Body of pancreas (tissue), 4 donors: ENCODE results near the gene ADGRL3. TPM values are rescaled to one million over a fixed set of nuclear protein-coding genes. Genes with fewer than 3 reads are reported as not detected.

Source experiments
- ATAC-seq: fragments of 150-250 bp; one replicate; pipeline ENCODE4 v1.9.1; 2016
- DNase-seq, 4 donors: peaks; one replicate each; pipeline ENCODE4 v3.0.0-alpha.2; 2019
- H3K27ac ChIP-seq, 4 donors: fragments of 200-600 bp; sonication (generic); 1 replicate in 3 of 4; 2 replicates in 1 of 4; pipeline versions ENCODE4 v1.5.1 to v1.6.1; 2016 to 2019; ENCODE audit warnings: mild to moderate bottlenecking in 1 of 4, mixed read lengths in 1 of 4, moderate library complexity in 1 of 4
- H3K27me3 ChIP-seq, 2 donors: fragments of 200-600 bp; sonication (generic); one replicate each; pipeline ENCODE4 v1.6.0; 2016; ENCODE audit warnings: mild to moderate bottlenecking in 1 of 2
- H3K36me3 ChIP-seq, 2 donors: fragments of 200-600 bp; sonication (generic); replicated peaks in 1 of 2; 2 replicates each; pipeline ENCODE4 v1.5.1; 2016; ENCODE audit warnings: low read depth in 2 of 2; ENCODE audit not compliant: insufficient read depth in 1 of 2
- H3K4me1 ChIP-seq: fragments of 200-600 bp; sonication (generic); one replicate; pipeline ENCODE4 v1.6.0; 2016
- H3K4me3 ChIP-seq, 2 donors: fragments of 200-600 bp; sonication (generic); 1 replicate in 1 of 2; 2 replicates in 1 of 2; pipeline ENCODE4 v1.5.1; 2016 to 2019
- H3K9me3 ChIP-seq, 3 donors: fragments of 200-600 bp; sonication (generic); 1 replicate in 2 of 3; 2 replicates in 1 of 3; pipeline ENCODE4 v1.5.1; 2016
- POLR2A ChIP-seq, 3 donors: fragments of 450-650 bp; IDR thresholded peaks; one replicate each; pipeline ENCODE4 v1.6.1; 2016; ENCODE audit warnings: antibody characterized with exemption in 3 of 3, mild to moderate bottlenecking in 2 of 3
- WGBS, 2 donors: methylation state at CpG; one replicate each; pipeline ENCODE4 v1.1.5; 2017; 5-methylcytosine and 5-hydroxymethylcytosine counted together
- intact Hi-C: fragments of 100-400 bp; cut with DNase I; formaldehyde crosslinking; loops from one replicate; pipeline ENCODE4 v1.15.1; 2023
- total RNA-seq, 2 donors: library from RNA; depleted of rRNA; stranded (reverse); fragments of >200 nt; gene quantifications; one replicate each; pipeline ENCODE4 v1.1.0, GENCODE V29; 2016
- TF ChIP-seq, protein P1 (sequence below), 7 experiments: fragments of 450-650 bp in 4 of 7; fragments of 200-600 bp in 3 of 7; sonication (generic) in 3 of 7; IDR thresholded peaks; one replicate each; pipeline ENCODE4 v1.5.1; 2016 to 2019; ENCODE audit warnings: antibody characterized with exemption in 7 of 7

The ADGRL3 gene
- total RNA-seq, 2 donors from 2014 or later, result 0.33 to 1.0 TPM

DNA sequence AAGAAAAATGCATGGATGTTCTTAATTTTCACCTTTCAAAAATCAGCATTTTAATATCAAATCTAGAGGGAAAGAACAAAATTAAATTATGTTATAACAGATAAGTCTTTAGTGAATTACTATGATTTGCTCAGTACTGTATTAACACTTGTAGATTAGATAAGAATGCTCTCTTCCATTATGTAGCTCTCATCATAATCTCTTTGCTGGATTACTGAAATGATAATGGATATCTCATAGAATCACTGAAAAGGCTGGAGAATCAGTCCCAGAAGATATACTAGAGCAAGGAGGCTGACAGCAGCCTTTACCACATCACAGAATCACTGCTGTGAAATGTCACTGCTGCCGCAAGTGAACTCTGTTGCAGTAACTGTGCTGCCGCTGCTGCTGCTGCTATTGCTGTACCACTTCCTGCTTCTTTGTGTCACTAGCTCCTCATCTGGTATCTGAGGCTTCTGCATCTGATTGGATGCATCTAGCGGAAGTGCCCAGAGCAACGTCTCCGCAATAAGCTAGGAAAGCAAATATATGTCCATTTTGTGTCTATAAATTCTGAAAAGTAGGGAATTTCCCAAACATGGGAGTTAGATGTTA is 738.2 kb downstream of the ADGRL3 start:
- TF ChIP-seq POLR2A (IDR thresholded peaks at IDR 0.05), result no peak
- TF ChIP-seq, protein P1, sequence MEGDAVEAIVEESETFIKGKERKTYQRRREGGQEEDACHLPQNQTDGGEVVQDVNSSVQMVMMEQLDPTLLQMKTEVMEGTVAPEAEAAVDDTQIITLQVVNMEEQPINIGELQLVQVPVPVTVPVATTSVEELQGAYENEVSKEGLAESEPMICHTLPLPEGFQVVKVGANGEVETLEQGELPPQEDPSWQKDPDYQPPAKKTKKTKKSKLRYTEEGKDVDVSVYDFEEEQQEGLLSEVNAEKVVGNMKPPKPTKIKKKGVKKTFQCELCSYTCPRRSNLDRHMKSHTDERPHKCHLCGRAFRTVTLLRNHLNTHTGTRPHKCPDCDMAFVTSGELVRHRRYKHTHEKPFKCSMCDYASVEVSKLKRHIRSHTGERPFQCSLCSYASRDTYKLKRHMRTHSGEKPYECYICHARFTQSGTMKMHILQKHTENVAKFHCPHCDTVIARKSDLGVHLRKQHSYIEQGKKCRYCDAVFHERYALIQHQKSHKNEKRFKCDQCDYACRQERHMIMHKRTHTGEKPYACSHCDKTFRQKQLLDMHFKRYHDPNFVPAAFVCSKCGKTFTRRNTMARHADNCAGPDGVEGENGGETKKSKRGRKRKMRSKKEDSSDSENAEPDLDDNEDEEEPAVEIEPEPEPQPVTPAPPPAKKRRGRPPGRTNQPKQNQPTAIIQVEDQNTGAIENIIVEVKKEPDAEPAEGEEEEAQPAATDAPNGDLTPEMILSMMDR (IDR thresholded peaks at IDR 0.05), result no peak
- Histone ChIP-seq H3K4me3 (no peak overlapping the region), H3K9me3 (no peaks in the 10 kb centered on the region), H3K36me3 (no peaks in the 10 kb centered on the region), H3K4me1 (no peaks in the 10 kb centered on the region), H3K27me3 (no peaks in the 10 kb centered on the region), H3K27ac (no peak overlapping the region)
- ATAC-seq, result no peak
- DNase-seq, result no peak
- WGBS, 2 donors, result 87 to 91% methylated on average over 5 of the region's 5 CpGs
- intact Hi-C loops, result no loop called here

DNA sequence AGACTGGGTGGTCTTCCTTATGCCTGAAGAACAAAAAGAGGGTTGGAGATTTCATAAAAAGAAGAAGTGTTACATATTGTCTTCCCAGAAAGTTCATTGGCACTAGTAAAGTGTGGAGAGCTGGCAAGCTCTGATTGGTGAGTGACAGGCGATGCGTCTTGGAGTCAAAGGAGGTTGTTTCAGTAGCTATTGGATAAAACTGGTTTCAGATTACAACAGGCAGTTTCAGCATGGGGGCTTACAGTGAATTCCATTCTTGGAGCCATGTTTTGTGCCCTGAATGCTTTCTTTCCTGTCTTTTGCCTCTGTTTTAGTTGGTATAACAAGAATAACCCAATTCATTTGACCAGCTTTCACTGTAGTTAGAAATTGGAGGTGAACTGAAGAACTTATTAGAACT is 750.5 kb downstream of the ADGRL3 start:
- intact Hi-C loops, result no loop called here
- Histone ChIP-seq H3K36me3 (no peaks in the 10 kb centered on the region), H3K27me3 (no peaks in the 10 kb centered on the region), H3K4me3 (no peak overlapping the region), H3K9me3 (no peaks in the 10 kb centered on the region), H3K27ac (no peak overlapping the region), H3K4me1 (no peaks in the 10 kb centered on the region)
- no peak for ATAC-seq
- WGBS, 2 donors, result 65 to 70% methylated on average over 2 of the region's 2 CpGs
- TF ChIP-seq, protein P1 (IDR thresholded peaks at IDR 0.05), result no peak
- TF ChIP-seq POLR2A (IDR thresholded peaks at IDR 0.05), result no peak
- DNase-seq, result no peak

DNA sequence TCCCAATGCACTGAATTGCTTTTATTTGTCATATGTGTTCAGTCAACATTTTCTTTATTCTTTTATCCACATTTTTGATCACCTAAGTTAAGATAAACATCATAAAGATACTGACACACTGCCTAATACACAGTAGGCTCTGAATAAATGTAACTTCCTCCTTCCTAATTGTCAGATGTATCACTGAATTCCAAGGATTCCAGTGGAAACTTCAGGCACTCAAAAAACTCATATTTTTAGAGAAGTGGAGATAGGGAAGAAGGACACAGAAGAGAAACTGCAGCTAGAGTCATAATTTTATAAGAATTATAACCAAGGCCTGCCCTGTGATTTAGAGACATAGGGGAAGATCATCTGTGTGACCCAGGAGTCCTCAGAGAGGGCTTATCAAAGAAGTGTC is 753.3 kb downstream of the ADGRL3 start:
- no peaks in the 10 kb centered on the region for H3K27me3 ChIP-seq
- H3K4me3 ChIP-seq, result no peak overlapping the region
- no peaks in the 10 kb centered on the region for H3K4me1 ChIP-seq
- intact Hi-C loops, result no loop called here
- ATAC-seq, result no peak
- DNase-seq, result no peak
- TF ChIP-seq, protein P1 (IDR thresholded peaks at IDR 0.05), result no peak
- no peak for TF ChIP-seq POLR2A (IDR thresholded peaks at IDR 0.05)
- H3K27ac ChIP-seq, result no peak overlapping the region
- H3K9me3 ChIP-seq, result no peaks in the 10 kb centered on the region
- no peaks in the 10 kb centered on the region for H3K36me3 ChIP-seq

DNA sequence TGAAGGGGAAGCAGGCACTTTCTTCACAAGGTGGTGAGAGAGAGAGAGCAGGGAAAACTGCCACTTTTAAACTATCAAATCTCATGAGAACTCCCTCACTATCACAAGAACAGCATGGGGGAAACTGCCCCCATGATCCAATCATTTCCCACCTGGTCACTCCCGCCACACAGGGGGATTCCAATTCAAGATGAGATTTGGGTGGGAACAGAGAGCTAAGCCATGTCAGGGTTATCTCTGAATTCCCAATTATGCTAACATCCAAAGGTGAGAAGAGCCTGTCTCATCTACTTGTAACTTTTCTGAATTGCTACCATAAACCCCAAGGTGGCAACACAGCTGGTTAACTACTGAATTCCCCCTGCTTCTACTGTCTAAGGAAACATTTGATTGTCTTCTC is 758.5 kb downstream of the ADGRL3 start:
- intact Hi-C loops, result no loop called here
- DNase-seq (no peak), ATAC-seq (no peak)
- 46 to 54% methylated on average over 1 of the region's 1 CpG for WGBS, 2 donors
- Histone ChIP-seq H3K27ac (no peak overlapping the region), H3K4me1 (no peaks in the 10 kb centered on the region), H3K4me3 (no peak overlapping the region), H3K9me3 (no peaks in the 10 kb centered on the region), H3K27me3 (no peaks in the 10 kb centered on the region), H3K36me3 (no peaks in the 10 kb centered on the region)
- TF ChIP-seq, protein P1 (IDR thresholded peaks at IDR 0.05), result no peak
- TF ChIP-seq POLR2A (IDR thresholded peaks at IDR 0.05), result no peak

DNA sequence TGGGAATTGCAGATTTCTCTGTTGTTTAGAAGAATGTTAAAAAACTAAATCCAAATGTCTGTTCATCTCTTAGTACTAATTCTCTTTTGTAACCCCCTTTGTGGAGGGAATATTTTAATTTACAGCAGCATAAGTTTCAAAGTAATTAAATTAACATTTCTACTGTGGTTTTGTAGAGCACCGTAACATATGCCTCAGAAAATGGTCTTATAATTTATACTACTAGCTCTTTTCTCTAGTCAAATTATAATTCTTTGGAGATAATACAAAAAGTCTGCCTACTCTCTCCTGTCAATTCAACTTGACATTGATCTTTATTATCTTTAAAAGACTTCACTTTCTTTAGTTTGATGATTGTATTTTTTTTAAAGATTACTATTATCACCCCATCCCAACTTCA is 759.0 kb downstream of the ADGRL3 start:
- no peak overlapping the region for H3K27ac ChIP-seq
- DNase-seq (no peak), ATAC-seq (no peak)
- H3K9me3 ChIP-seq, result no peaks in the 10 kb centered on the region
- intact Hi-C loops, result no loop called here
- H3K4me3 ChIP-seq, result no peak overlapping the region
- no peaks in the 10 kb centered on the region for H3K36me3 ChIP-seq
- H3K27me3 ChIP-seq, result no peaks in the 10 kb centered on the region
- 73 to 85% methylated on average over 1 of the region's 1 CpG for WGBS, 2 donors
- H3K4me1 ChIP-seq, result no peaks in the 10 kb centered on the region
- TF ChIP-seq POLR2A (IDR thresholded peaks at IDR 0.05), result no peak
- TF ChIP-seq, protein P1 (IDR thresholded peaks at IDR 0.05), result no peak
